ENCODE results near the gene CIITA.

GRCh38 chr16:10836174-10836853 is 40.7 kb upstream of the CIITA start:
- TF ChIP-seq CTCF (IDR thresholded peaks at IDR 0.05) (no peak), ZFX (IDR thresholded peaks at IDR 0.05; ENCODE audit: borderline replicate concordance) (no peak)
